Measurements from ENCODE around the gene IL4R.
"Not testable (repeated sequence)": the region's sequence is repeated elsewhere in the genome, so short reads cannot be mapped to it uniquely, and the experiment has no call there.

Gene IL4R

DNA sequence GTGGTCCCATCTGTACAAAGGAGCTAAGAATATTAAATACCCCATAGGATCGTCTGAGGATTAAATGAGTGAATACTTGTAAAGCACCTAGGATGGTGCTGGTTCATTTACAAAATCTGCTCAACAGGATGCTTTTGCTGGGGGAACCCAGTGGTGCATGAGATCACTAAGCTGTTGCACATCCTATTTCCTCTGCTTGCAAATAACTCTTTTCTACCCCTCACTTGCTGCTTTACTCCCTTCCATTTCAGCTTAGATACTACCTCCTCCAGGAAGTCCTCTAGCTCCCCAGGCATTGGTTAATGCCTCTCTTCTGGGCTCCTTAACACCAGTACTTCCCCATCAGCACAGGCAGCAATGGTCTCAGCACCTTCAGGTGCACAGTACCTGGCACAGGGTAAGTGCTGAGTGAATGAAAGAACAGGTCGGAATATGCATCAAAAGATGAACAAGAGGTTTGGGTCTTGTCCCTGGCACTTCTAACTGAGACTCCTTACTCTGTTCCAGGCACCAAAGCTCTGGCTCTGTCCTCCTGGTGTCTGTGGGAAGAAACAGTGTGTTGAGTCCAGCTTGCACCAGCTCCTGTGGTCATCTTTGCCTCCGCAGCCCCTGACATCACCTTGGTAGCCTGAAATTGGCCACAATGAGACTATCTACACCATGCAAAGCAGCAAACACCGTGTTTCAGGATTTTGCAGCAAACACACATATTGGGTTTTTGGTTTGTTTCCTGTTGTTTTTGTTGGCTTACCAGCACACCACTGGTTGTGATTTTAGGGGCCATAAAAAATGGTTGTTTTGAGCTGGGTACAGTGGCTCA, 64.1 kb downstream of the IL4R start:
- DNase-seq = no peak

- DNase-seq = no peak
Observed at GRCh38 chr16:27378871-27379481, 65.2 kb downstream of the IL4R start.

GRCh38 chr16:27379919-27380318, 66.1 kb downstream of the IL4R start:
- no peak for DNase-seq

DNA sequence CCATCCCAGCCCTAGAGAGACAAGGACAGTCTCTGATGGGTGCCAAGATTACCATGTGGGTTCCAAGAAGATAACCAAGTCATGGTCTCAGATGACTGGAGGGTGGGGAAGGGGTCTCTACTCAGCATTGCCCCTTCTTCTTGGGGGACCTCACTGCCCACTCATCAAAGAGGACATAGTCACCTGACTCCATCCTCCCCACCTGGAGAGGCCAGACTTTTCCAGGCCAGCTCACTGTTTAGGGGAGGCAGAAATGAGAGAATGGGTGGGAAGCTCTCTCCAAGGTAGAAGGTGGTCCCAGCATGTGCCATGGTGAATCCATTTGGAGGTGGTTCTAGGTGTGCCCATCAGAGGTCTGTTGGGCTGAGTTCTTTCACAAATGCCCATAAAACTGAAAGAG, 67.5 kb downstream of the IL4R start:
- DNase-seq = no peak

GRCh38 chr16:27381974-27382855, 68.4 kb downstream of the IL4R start:
- no peak for DNase-seq

DNA sequence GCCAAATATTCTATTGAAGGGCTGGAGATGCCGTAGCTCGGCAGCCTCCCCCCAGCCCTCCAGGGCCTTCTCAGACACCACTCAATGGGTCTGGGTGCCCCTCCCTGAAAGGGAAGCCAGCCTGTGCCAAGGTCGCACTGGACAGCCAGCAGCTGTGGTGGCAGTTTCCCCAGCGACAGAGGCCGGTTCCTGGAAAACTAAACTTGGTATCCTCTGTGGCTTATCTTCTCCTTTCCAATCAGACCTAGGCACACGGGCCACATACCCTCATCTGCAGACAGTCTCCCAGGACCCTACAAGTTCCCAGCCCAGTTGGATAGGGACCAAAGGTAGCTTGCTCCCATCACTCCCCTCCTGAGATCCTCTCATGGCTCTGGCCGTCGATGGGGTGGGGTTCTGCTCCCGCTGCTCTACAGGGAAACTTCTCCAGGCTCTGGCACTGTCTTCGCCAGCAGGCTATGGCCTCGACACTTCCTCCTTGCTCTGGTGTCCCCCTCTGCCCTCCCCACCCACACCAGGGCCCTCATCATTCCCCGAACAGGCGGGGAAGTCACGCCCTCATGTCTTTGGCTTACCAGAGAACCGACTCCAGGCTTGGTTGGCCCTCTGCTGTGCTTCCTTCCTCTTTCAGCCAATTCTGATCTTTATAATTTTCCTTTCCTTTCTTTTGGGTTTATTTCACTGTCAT, 69.9 kb downstream of the IL4R start:
- peak in 2 of 56 donors; percentile 6 to 30 for DNase-seq

DNA sequence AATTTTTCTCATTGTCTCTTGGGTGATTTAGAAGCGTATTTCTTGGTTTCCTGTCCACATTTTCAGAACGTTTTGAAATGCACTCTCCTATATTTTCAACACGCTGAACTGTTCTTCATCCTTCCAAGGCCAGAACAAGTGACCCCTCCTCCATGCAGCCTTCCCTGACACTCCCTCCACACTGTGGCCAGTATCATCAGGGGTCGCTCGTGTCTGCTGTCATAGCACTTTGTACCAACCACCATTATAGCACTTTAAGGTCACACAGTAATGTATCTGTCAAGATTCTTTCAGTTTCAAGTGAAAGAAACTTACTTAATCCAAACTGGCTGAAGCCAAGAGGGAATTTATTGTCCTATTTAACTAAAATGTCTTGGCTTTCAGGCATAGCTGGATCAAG, 70.7 kb downstream of the IL4R start:
- no peak for DNase-seq

GRCh38 chr16:27385398-27385797, 71.6 kb downstream of the IL4R start:
- no peak for DNase-seq

DNA sequence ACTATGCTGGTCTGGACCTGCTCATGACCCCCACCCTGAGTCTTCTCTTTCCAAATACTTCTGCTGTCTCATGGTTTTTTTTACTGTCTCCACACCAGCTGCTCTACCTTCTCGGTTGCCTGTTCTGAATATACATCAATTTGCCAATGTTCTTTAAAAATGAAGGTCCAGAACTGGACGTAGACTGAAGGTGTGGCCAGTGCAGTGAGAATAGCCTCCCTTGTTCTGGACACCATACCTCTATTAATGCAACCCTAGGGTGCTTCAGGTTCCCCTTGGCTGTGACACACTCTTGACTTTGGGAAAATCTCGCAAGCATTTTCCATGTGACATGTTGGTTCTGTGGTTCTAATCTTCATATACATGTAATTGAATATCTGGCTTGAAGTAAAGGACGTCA, 72.9 kb downstream of the IL4R start:
- DNase-seq = no peak

- no peak for DNase-seq
Observed at GRCh38 chr16:27387724-27388123, 74.0 kb downstream of the IL4R start.

DNA sequence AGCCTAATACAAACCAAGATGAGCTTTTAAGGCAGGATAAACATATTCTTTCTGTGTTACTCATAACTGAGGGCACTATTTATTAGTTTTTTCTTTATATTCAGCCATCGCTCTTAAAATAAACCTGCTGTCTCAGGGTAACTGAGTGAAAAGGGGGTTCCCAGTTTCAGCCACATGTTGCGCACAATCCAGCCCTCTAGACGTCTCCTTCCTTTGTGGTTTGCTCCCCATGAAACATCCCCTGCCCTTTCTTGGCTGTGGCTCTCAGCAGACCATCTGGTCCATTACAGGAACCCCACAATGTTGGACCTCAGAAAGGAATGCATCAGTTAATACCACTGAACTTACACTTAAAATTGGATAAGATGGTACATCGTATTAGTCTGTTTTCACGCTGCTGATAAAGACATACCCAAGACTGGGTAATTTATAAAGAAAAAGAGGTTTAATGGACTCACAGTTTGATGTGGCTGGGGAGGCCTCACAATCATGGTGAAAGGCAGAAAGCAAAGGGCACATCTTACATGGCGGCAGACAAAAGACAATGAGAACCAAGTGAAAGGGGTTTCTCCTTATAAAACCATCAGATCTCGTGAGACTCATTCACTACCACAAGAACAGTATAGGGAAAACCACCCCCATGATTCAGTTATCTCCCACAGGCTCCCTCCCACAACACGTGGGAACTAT, 75.6 kb downstream of the IL4R start:
- no peak for DNase-seq

GRCh38 chr16:27390151-27390550, 76.4 kb downstream of the IL4R start:
- no peak for DNase-seq

DNA sequence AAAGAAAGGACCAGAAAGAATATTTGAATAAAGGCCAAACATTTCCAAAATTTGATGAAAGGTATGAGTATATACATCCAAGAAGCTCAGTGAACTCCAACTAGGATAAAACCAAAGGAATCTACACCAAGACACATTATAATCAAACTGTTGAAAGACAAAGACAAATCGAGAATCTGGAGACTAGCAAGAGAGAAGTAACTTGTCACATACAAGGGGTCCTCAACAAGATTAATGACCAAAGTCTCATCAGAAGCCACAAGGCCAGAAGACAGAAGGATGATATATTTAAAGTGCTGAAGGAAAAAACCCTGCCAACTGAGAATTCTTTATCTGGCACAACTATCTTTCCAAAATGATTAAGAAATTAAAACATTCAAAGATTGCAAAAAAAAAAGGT, 78.9 kb downstream of the IL4R start:
- no peak for DNase-seq

DNA sequence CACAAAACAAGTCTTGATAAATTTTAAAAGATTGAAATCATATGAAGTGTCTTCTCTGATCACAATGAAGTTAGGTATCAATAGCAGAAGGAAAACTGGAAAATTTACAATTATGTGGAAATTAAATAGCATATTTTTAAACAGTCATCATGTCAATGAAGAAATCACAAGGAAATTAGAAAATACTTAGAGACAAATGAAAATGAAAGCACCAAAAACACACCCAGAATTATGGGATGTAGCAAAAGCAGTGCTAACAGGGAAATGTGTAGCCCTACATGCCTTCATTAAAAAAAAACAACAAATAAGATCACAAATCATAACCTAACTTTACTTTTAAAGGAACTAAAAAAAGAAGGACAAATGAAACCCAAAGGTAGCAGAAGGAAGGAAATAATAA, 80.7 kb downstream of the IL4R start:
- DNase-seq = no peak

- DNase-seq = not testable (repeated sequence)
Observed at GRCh38 chr16:27398341-27398893, 84.6 kb downstream of the IL4R start.

DNA sequence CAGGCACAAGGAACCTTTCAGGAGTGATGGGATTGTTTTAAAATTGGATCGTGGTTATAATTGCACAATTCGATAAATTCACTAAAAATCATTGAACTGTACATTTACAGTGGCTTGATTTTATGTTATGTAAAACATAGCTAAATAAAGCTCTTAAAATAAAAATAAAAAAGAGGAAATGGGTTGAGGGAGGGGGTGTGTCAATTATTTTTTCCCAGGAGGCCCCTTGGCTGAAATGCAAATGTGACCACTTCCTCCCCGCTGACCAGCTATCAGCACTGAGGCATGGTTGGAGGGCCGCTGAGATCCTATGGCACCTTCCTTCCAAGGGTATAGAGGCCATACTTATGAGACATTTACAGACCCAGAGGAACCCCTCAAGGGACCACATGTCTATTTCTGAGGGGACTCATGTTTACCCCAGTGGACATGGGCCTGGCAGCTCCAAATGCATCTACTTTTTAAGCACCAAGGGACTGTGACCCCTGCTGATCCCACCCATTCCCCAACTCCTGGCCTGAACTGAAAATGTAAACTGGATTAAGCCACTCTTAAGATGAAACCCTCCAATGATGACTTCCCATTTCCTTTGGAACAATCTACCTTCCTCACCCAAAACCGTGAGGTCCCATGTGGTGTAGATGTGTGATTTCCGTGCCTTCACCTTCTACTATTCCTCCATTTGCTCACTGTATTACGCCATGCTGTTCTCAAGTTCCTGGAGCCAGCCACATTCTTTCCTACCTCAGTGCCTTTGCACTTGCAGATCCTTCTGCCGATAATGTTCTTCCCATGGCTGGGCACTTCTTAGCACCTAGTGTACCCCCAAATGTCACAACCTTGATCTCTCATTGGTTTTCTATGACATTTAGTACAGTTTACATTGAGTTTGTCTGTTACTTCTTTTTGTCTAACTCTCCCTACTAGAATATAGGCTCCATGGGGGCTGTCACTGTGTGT, 85.4 kb downstream of the IL4R start:
- DNase-seq = no peak

DNA sequence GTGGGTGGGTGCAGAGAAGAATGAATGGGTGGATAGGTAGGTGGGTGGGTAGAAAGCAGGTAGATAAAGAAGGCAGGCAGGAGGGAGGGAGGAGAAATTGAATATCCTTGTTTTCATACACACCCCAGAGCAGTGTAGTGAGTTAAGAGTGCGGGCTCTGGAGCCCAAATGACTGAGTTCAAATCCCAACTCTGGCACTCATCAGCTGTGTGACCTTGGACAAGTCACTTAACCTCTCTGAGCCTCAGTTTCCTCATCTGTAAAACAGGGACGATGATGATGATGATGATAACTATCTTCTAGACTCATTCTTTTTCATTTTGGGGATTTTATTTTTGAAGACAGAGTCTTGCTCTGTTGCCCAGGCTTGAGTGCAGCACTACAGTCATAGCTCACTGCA, 86.2 kb downstream of the IL4R start:
- no peak for DNase-seq

DNA sequence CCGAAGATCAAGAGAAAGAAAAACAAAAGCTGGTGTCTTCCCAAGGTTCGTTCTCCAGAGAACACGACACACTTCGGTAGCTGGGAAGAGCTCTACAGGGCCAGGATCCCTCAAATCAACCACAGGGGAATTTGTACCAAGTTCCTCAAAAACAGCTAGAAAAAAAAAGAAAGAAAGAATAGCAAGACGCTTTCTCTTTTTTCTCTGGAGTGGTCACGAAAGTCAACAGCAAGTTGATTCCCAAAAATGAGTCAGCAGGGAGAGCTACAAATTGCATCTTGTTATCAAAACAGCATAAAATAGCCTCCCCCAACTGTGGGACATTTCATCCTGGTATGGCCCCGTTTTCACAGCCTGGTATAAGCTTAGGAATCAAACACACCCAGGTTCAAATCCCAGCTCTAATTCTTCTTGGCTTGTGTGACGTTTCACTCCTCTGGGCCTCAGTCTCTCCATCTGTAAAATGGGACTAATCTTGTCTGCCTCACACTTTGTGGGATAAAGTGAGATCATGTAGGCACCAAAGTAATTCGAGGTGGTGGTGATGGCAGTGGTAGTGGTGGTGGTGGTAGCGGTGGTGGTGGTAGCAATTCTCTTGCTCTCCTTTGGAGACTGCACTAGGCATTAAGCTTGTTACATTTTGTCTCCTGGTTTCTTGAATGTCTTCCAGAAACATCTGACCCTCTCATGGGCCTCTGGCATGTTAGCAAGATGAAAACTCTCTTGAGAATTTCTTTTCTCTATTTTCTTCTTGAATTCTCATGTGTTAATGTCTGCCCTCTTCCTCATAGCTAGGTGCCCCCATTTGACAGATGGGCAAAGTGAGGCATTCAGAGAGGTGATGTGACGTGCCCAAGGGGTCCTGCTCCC, 87.2 kb downstream of the IL4R start:
- no peak for DNase-seq
